NCI-H2196 (cell line): ENCODE measurements around the gene NKD1.

Experiments used
- DNase-seq: peaks from one replicate; lab custom pipeline; 2025; ENCODE audit not compliant: unreplicated experiment; lab: John Stamatoyannopoulos, UW

NKD1 gene

DNA sequence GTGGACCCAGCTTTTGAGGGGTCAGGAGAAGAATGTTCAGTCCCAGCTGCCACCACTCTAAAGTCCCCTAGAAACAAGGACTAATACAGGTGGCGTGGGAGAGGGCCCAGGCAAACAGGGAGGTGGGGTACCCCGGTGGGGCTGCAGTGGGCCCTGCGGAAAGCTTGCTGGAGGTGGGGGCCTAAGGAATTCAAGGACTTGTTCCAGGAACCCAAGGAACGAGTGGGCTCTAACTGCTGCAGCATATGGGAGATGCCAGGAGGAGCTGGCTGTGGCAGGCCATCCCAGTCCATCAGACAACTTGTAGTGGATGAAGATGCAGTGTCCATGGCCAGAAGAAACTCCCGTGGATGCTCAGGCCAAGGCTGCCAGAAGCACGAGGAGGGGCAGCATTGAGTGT is 122.3 kb downstream of the NKD1 start:
- no peak for DNase-seq

DNA sequence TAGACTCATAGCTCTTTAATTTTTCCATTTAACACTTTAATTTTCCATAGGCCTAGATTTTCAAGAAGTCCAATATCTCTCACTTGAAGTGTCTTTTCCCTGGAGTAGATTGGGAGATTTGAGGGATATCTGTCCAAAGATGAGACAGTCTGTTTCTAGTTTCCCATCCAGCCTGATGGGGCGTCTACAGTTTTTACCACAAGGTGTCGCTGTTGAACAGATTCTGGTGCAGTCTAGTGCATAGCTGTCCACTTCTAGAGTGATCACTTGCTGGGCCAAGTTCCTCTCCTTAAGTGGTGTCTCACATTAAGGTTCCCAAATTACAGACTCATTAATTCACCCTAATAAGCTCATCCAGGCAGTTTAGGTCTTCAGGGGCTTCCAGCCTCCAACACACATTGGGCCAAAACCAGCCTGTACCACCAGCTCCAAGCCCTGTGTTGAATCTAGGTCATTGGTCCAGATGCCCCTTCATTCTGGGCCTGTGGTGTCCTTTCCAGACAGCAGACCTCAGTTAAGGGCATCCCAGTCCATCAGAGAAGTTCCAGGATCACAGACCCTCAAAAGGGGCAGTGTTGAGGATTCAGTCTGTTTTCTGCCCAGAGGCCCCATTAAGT is 123.6 kb downstream of the NKD1 start:
- peak; percentile 0 for DNase-seq

DNA sequence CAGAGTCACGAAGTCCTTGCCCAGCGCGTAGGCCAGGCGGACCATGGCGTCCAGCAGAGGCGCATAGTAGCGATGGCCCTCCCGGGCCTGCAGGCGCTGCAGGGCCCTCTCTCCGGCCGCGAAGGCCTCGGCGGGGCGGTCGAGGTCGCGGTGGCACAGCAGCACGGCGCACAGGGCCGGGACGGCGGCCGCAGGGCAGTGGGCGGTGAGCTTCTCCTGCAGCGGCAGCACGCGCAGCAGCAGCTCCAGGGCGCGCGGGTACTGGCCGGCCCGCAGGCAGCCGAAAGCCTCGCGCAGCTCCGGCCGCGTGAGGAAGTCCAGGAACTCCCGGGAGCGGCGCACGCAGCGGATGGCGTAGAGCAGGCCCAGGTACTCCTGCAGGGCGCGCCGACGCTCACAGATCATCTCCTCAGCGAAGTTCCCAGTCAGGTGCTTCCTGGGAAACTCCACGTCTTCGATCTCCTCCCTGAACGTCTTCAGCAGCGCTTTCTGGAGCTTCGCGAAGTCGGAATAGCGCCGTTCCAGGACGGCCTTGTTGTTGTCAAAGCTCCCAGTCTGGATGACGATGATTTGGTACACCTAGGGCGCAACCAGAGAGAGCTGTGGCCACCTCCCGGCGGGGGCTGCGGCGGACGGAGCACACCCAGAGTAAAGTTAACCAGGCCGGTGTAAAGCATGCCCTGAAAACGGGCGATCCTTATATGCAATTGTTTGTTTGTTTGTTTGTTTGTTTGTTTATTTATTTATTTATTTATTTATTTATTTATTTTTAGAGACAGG is 125.5 kb downstream of the NKD1 start:
- DNase-seq, result no peak

GRCh38 chr16:50674831-50675230 is 126.6 kb downstream of the NKD1 start:
- DNase-seq, result no peak

DNA sequence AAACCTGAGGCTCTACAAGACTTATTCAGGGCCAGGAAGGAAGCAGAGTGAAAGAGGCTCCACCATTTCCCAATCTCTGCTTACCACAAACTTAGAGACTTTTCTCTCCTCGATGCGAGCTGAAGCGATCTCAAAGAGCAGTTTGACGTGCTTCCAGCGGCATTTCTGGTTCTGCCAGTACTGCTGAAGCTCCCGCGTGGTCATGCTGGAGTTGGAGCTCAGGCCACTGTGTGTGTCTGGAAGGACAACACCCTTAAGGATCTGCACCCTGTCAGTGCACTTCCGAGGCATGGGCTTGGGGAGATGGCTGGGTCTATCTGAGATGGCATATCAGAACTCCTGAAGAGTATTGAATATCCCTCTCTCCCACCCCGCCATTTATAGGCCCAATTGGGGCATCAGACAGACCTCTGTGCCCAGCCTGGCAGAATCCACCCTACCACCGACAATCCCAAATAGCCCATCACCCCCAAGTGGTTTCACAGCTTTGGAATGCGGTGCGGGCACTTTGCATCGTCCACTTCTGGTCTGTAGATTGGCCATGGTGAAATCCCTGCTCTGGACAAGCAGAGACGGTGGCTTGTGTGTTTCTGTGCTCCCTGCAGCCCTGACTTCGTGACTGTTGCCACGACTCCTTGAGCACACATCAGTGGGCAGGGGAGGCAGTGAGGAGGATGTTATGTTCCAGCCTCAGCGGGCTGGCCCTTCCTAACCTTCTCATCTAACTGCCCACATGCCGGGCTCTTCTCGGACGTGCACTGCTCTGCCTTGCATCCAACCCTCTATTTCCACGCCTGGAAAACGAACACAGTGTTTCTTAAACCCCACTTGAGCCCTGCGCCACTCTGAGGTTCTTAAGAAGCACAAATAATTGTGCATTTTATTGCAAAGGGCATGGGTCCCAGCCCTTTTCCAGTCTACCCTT is 127.8 kb downstream of the NKD1 start:
- no peak for DNase-seq

GRCh38 chr16:50676684-50677225 is 128.6 kb downstream of the NKD1 start:
- no peak for DNase-seq

DNA sequence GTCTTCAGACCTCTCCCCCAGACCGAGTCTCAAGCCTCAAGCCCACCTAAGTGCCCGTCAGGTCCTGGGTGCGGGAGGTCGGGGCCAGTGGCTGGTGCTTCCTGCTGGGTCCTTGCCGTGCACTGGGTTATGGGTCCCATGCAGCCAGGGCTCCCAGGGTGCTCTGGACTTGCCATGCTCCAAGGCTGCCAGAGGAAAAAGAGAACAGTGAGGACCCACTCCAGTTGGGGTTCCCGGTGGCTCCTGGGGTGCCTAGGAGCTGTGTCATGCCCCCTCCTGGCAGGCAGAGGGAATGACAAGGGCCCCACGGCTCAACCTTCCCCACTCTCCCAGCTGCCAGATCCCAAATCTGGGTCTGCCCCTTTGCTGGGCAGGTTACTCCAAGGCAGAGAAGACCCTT is 129.2 kb downstream of the NKD1 start:
- DNase-seq, result no peak

DNA sequence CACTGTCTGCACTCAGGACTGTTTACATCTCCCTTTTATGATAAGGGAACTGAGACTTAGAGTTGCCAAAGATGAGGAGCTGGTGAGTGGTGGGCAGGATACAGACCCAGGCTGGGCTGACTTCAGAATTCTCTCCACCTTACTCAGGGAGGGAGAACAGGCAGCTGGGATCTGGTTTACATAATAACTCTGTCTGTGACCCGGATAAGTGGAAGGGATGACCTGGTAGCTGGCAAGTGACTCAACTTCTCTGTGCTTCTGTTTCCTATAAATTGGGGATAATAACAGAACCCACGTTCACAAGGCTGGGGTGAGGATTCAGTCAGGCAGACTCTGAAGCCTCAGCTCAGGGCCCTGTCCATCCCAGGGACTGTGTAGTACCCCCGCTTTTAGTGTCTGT is 130.3 kb downstream of the NKD1 start:
- DNase-seq, result no peak

- DNase-seq, result no peak
These were observed 131.1 kb downstream of the NKD1 start for GRCh38 chr16:50679266-50679665.

DNA sequence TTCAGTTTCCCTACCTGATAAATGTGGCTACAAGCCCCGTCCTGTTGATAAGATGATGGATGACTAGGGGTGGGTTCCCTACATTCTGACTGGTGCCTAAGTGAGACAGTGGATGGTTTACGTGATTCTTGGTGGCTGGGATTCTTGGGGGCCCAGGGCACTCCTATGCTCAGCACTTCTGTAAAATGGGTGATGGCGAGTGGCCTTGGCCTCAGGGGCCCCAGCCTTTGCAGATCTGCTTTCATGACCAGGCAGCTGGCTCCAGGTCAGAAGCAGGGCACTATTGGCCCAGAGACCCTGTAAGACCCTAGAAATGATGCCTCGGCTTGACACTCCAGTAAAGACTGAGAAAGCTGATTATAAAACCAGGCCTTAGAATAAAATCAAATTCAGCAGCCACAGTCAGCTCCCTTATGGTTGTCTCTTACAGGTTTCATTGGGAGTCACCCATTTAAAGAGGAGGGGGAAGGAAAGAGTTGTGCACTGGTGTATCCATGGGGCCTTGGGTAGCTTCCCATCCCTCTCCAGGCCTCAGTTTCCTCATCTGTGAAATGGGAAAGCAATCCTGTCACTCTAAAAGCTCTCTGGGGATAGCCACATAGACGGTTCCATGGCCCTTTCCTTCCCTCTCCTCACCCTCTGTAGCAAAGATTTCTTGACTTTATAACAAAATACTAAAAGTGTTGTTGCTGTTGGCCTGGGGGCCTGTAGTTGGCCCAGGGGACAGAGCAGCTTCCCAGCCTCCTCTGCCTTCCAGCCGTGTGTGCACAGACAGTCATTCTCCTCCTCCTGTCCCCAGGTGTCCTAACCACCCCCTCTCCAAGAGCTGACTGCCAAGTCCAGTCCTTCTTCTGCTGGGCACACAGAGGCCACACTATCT is 131.7 kb downstream of the NKD1 start:
- no peak for DNase-seq

DNA sequence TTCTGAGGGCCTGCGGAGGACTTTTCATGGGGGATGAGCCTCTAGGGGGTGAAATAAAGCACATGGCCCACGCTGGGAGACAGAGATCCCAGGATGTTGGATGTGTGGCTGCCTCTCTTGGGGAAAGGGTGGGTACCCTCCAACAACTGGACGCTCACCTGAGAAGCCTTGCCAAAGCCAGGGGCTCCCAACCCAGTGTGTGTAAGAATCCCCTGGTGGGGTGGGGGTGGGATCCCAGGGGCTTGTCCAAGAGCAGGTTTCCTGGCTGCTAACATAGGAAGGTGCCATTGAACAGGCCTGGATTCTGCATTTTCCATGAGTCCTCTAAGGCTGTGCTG is 132.3 kb downstream of the NKD1 start:
- no peak for DNase-seq

- no peak for DNase-seq
These were observed 133.1 kb downstream of the NKD1 start, which contains the start of gene SNX20 for GRCh38 chr16:50681021-50681885. Gene SNX20 (minus strand): TSS chr16:50681312. CDS start chr16:50677526, 3,786 bp downstream.

DNA sequence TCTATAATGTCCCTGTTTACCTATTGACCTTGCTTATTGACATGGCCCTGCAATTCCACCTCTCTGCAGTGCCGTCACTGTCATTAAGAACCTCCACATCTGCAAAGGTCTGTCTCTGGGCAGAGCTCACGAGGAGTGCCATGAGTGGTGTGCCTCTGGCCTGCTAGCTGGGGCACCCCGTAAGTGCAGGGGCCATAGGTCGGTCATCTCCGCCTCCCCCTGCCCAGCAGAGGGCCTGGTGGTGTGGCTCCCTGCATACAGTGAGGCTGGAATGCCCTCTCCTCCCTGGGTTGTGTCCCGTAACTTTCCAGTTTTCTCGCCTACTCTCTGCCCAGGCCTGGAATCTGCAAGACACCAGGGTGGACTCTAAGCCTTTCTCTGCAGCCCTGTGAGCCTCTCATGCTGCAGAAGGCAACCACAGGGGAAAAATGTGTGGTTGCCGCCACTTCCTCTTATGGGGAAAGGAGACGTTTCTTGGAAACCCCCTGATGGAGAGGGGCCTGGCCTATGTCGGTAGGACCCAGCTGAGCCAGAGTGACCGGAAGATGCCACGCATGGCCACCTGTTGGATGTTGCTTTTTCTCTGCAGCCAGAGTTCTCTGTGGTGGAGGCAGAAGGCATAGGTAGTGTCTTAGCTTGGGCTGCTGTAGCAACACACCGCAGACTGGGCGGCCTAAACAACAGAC is 135.6 kb downstream of the NKD1 start:
- no peak for DNase-seq

DNA sequence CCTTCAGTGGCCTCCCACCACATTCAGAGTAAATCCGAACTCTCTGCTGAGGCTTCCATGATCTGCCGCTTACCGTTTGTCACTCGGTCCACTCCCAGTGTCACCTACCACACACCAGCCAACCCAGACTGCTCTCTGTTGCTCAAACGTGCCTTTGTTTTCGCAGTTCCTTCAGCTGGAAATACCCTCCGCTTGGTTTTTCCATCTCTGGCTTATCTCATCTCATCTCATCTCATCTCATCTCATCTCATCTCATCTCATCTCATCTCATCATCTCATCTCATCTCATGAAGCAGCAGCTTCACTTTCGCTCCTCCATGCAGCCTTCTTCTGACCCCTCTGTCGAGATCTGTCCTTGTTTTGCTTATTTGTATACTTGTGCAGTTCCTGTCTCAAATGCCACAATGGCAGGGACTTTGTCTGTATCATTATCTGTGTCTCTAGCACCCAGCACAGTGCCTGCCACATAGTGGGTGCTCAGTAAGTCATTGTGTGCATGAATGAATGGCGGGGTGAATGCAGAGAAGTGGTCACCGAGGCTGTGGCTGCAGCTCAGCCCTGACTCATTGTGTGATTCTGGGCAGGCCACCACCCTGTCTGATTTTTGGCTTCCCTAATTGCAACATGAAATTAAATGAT is 136.7 kb downstream of the NKD1 start:
- no peak for DNase-seq

- DNase-seq, result no peak
These were observed 137.4 kb downstream of the NKD1 start for GRCh38 chr16:50685462-50686063.

- no peak for DNase-seq
These were observed 139.9 kb downstream of the NKD1 start for GRCh38 chr16:50688083-50688482.

DNA sequence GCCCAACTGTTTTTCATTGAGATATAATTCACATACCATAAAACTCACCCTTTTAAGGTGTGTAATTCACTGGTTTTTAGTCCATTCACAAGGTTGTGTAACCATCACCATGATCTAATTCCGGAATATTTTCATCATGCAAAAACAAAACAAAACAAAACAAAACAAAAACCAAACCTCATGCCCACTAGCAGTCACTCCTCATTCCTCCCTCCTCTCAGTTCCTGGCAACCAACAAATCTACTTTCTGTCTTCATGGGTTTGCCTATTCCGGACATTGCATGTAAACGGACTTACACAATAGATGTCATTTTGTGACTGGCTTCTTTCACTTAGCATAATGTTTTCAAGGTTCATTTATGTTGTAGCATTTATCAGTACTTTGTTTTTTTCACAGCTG is 140.7 kb downstream of the NKD1 start:
- no peak for DNase-seq

DNA sequence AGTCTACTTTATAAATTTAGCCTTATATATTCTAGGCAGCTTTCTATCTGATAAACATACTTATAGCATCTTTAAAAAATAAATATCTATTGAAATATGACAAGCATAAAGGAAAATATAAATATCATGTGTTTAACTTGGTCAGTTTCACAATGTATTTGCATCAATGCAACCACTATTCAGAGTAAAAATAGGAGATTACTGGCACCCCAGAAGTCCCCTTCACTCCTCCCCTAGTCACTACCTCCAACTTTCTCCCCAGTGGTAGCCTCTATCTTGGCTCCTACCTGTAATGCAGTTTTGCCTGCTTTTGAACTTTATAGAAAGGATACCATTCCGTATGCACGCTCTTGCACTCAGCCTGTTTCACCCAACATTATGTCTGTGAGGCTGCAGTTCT is 142.0 kb downstream of the NKD1 start:
- no peak for DNase-seq
